OCI-LY7 (cell line): ENCODE measurements around the gene SPR.

Experiments
- CTCF ChIP-seq: fragments of 200-600 bp; sonication (generic); conservative IDR thresholded peaks from 2 replicates; pipeline ENCODE4 v1.5.1; 2014; ENCODE audit warnings: mild to moderate bottlenecking, antibody characterized with exemption, low read length, moderate library complexity, mixed read lengths
- EZH2phosphoT487 ChIP-seq: fragments of 200-600 bp; sonication (generic); IDR thresholded peaks from 2 replicates; pipeline ENCODE4 v1.6.1; 2018; ENCODE audit warnings: low read depth, borderline replicate concordance, mild to moderate bottlenecking, mixed run types, antibody characterized with exemption, low read length, moderate library complexity, mixed read lengths

DNA sequence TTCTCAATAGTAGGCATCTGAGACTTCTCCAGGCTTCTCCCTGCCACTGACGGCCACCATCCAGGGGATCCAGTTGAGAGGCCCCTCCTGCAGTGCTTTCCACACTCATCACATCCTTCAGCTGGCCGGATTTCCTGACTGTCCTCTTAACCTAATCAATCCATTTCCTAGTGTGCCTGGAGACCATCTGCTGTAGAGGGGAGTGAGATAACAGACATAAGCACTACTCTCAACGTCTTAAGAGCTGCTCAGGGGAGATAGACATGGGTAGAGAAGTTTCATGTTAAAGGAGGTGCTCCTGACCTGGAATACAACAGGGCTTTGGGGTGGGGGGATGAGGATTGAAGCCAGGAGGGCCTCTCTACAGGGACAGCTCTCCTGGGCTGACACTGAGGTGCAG, 14.2 kb downstream of the SPR start:
- TF ChIP-seq CTCF, result no peak
- no peak for TF ChIP-seq EZH2phosphoT487
